K562 (cell line): ENCODE results near the gene ANTKMT. TPM values are rescaled to one million over a fixed set of nuclear protein-coding genes. Genes with fewer than 3 reads are reported as not detected.

ENCODE experiments used
- BRF2 ChIP-seq: IDR thresholded peaks from 3 replicates; pipeline ENCODE4 v1.6.1; 2011; ENCODE audit warnings: borderline replicate concordance, mild to moderate bottlenecking; ENCODE audit not compliant: insufficient read length, insufficient read depth
- CBFA2T3 ChIP-seq: fragments of 450-650 bp; IDR thresholded peaks from 2 replicates; pipeline ENCODE4 v1.6.1; 2017
- COPS2 ChIP-seq: fragments of 450-650 bp; conservative IDR thresholded peaks from 2 replicates; pipeline ENCODE4 v1.6.1; 2016; ENCODE audit warnings: mild to moderate bottlenecking, moderate library complexity
- DEAF1 ChIP-seq: fragments of 450-650 bp; formaldehyde crosslinking; IDR thresholded peaks from 2 replicates; pipeline ENCODE4 v1.4.0; 2020; ENCODE audit warnings: mild to moderate bottlenecking, moderate library complexity
- E2F4 ChIP-seq: sonication (generic); formaldehyde crosslinking; IDR thresholded peaks from 2 replicates; pipeline ENCODE4 v1.8.0; 2022; ENCODE audit warnings: mild to moderate bottlenecking, low read depth, missing genetic modification reagents
- EZH2 ChIP-seq: IDR thresholded peaks from 2 replicates; pipeline ENCODE4 v1.6.1; 2012; ENCODE audit warnings: low read depth, mild to moderate bottlenecking, inconsistent platforms, low read length, borderline replicate concordance
- GATAD2A ChIP-seq: fragments of 450-650 bp; IDR thresholded peaks from 2 replicates; pipeline ENCODE4 v1.6.1; 2017
- HINFP ChIP-seq: fragments of 450-650 bp; conservative IDR thresholded peaks from 2 replicates; pipeline ENCODE4 v1.6.1; 2016; ENCODE audit warnings: missing genetic modification characterization, low read depth, mild to moderate bottlenecking, control low read depth, missing compliant biosample characterization
- ILK ChIP-seq: fragments of 450-650 bp; IDR thresholded peaks from 2 replicates; pipeline ENCODE4 v1.6.1; 2016; ENCODE audit warnings: missing genetic modification characterization, low read depth, mild to moderate bottlenecking, missing compliant biosample characterization, moderate library complexity, borderline replicate concordance
- MTF1 ChIP-seq: fragments of 250-450 bp; sonication (Bioruptor Pico); IDR thresholded peaks from 2 replicates; pipeline ENCODE4 v1.9.0; 2021; ENCODE audit warnings: moderate library complexity, mild to moderate bottlenecking, inconsistent platforms, borderline replicate concordance
- PCBP2 ChIP-seq: fragments of 200-400 bp; formaldehyde crosslinking; IDR thresholded peaks from 2 replicates; pipeline ENCODE4 v1.6.1; 2018; ENCODE audit warnings: low read length, low read depth, mild to moderate bottlenecking, moderate library complexity; ENCODE audit not compliant: poor library complexity, severe bottlenecking
- POLR2AphosphoS2 ChIP-seq: IDR thresholded peaks from 2 replicates; pipeline ENCODE4 v1.6.1; 2012; ENCODE audit warnings: low read length, improper control_type of control experiment
- POU5F1 ChIP-seq: fragments of 150-350 bp; IDR thresholded peaks from 2 replicates; pipeline ENCODE4 v1.6.1; 2014; ENCODE audit warnings: borderline replicate concordance, low read length, low read depth, mild to moderate bottlenecking; ENCODE audit not compliant: partially characterized antibody
- PPARD ChIP-seq: fragments of 250-450 bp; sonication (Bioruptor Pico); IDR thresholded peaks from 2 replicates; pipeline ENCODE4 v1.8.0; 2022; ENCODE audit warnings: inconsistent platforms, mild to moderate bottlenecking, moderate library complexity
- PTTG1 ChIP-seq: fragments of 450-650 bp; IDR thresholded peaks from 2 replicates; pipeline ENCODE4 v1.6.1; 2016; ENCODE audit warnings: low read depth, mild to moderate bottlenecking, missing genetic modification characterization, missing compliant biosample characterization
- SAFB2 ChIP-seq: fragments of 200-400 bp; formaldehyde crosslinking; IDR thresholded peaks from 2 replicates; pipeline ENCODE4 v1.6.1; 2018; ENCODE audit warnings: borderline replicate concordance, low read length, low read depth, moderate library complexity; ENCODE audit not compliant: severe bottlenecking
- TAL1 ChIP-seq: fragments of 450-650 bp; IDR thresholded peaks from 2 replicates; pipeline ENCODE4 v1.6.1; 2016; ENCODE audit warnings: mild to moderate bottlenecking
- ZNF165 ChIP-seq: fragments of 250-450 bp; sonication (Bioruptor Pico); IDR thresholded peaks from 2 replicates; pipeline ENCODE4 v1.4.0; 2020; ENCODE audit warnings: borderline replicate concordance
- ZNF444 ChIP-seq: fragments of 250-450 bp; sonication (Bioruptor Pico); IDR thresholded peaks from 2 replicates; pipeline ENCODE4 v1.4.0; 2020; ENCODE audit warnings: mild to moderate bottlenecking, moderate library complexity
- ZNF507 ChIP-seq: conservative IDR thresholded peaks from 2 replicates; pipeline ENCODE4 v1.6.1; 2017; ENCODE audit warnings: missing genetic modification characterization, missing compliant biosample characterization
- ZNF512 ChIP-seq: IDR thresholded peaks from 2 replicates; pipeline ENCODE4 v1.6.1; 2016; ENCODE audit warnings: missing genetic modification characterization, missing compliant biosample characterization
- ZSCAN32 ChIP-seq: fragments of 450-650 bp; formaldehyde crosslinking; IDR thresholded peaks from 2 replicates; pipeline ENCODE4 v1.4.0; 2020; ENCODE audit warnings: mild to moderate bottlenecking, moderate library complexity
- polyA plus RNA-seq, 8 experiments: library from polyadenylated mRNA; depleted of rRNA in 4 of 8; stranded (reverse) in 5 of 8; unstranded in 3 of 8; fragments of >200 nt; fragmentation: Nextera tagmentation in 2 of 8; fragmentation: Illumina TruSeq in 1 of 8; extraction: Ambion mirVana in 2 of 8; extraction: Trizol in 1 of 8; gene quantifications; 2 replicates each; pipeline versions ENCODE4 v1.2.1 to v1.2.3, GENCODE V29; 2011 to 2014; ENCODE audit warnings: inconsistent platforms in 1 of 8, missing spikeins in 1 of 8
- total RNA-seq, 7 experiments: library from RNA; depleted of rRNA in 6 of 7; stranded (reverse); fragments of >200 nt in 6 of 7; fragmentation: Illumina TruSeq in 2 of 7; extraction: Trizol in 2 of 7; gene quantifications; 2 replicates each; pipeline versions ENCODE4 v1.2.1 to v1.2.3, GENCODE V29; 2011 to 2021; ENCODE audit warnings: low replicate concordance in 1 of 7

The ANTKMT gene
- total and polyA plus RNA-seq, 9 of the 15 experiments (the other 6 are each of a cell fraction or from before 2014, with no cell fraction given) = 0.58 to 217 (median 19.1) TPM

- TF ChIP-seq DEAF1 (CRISPR knock-in tag) = no peak
- TF ChIP-seq MTF1 (CRISPR knock-in tag) = no peak
- TF ChIP-seq ZNF165 (CRISPR knock-in tag) = no peak
- TF ChIP-seq PTTG1 (tag) = no peak
- TF ChIP-seq POLR2AphosphoS2 = peak; percentile 50; the same call in 1 of the 2 replicates
- TF ChIP-seq BRF2 = no peak
- TF ChIP-seq SAFB2 = no peak
- TF ChIP-seq GATAD2A = no peak
- no peak; the same call in 1 of the 2 replicates for TF ChIP-seq ZSCAN32 (CRISPR knock-in tag)
- no peak for TF ChIP-seq E2F4 (CRISPR knock-in tag)
- no peak for TF ChIP-seq PPARD (CRISPR knock-in tag)
- no peak for TF ChIP-seq TAL1
- no peak for TF ChIP-seq COPS2
- TF ChIP-seq ZNF512 (tag) = no peak
- TF ChIP-seq ILK (tag) = no peak
- TF ChIP-seq POU5F1 = no peak
- no peak for TF ChIP-seq EZH2
- TF ChIP-seq CBFA2T3 = no peak
- no peak for TF ChIP-seq HINFP
- TF ChIP-seq PCBP2 = no peak
- no peak for TF ChIP-seq ZNF507 (tag)
- no peak for TF ChIP-seq ZNF444 (CRISPR knock-in tag)
Measured at GRCh38 chr16:683396-684070, 37.4 kb upstream of the ANTKMT start (continued).
